Effector memory CD4-positive, alpha-beta T cell (primary cell): ENCODE results near the gene GORASP1.

Experiments used
- DNase-seq, 3 donors: peaks; one replicate each; pipeline ENCODE4 v3.0.0-alpha.2; 2020
- H3K27ac ChIP-seq: 2 replicates; pipeline ENCODE4 v1.7.0; 2013; ENCODE audit warnings: mild to moderate bottlenecking, low read length, moderate library complexity; ENCODE audit not compliant: insufficient read depth, poor library complexity, severe bottlenecking
- H3K27me3 ChIP-seq: replicated peaks from 2 replicates; pipeline ENCODE4 v1.7.0; 2013; ENCODE audit warnings: mild to moderate bottlenecking, low read length; ENCODE audit not compliant: insufficient read depth, control insufficient read depth, poor library complexity, severe bottlenecking
- H3K36me3 ChIP-seq: 2 replicates; pipeline ENCODE4 v1.7.0; 2013; ENCODE audit warnings: mild to moderate bottlenecking, low read length, moderate library complexity; ENCODE audit not compliant: control insufficient read depth, insufficient read depth
- H3K4me1 ChIP-seq: 2 replicates; pipeline ENCODE4 v1.7.0; 2013; ENCODE audit warnings: low read length, mild to moderate bottlenecking; ENCODE audit not compliant: control insufficient read depth, insufficient read depth, poor library complexity, severe bottlenecking
- H3K4me3 ChIP-seq: 2 replicates; pipeline ENCODE4 v1.7.0; 2013; ENCODE audit warnings: low read length, low read depth, mild to moderate bottlenecking; ENCODE audit not compliant: insufficient read depth, poor library complexity, severe bottlenecking
- H3K9me3 ChIP-seq: 2 replicates; pipeline ENCODE4 v1.7.0; 2013; ENCODE audit warnings: mild to moderate bottlenecking, low read length, moderate library complexity; ENCODE audit not compliant: control insufficient read depth

The GORASP1 gene

DNA sequence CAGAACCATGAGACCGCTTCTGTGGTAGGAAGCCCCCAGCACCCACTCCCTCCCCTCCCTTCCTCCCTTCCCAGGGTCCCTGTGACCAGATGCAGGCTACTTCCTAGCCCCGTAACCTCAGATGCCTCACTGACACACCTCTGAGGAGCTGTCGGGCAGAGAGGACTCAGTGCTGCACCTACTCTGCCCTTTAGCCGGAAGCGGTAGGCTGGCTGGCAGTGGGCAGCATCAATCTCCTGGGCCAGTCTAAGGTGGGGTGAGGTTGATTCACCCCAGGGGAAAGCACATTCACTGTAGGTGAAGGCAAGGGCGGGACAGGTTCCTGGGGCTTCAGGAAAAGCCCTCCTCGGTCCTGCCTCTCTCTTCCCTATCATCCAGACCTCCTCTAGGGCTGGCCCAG is 26.9 kb upstream of the GORASP1 start:
- no peaks in the 10 kb centered on the region for H3K36me3 ChIP-seq
- no peak overlapping the region for H3K27ac ChIP-seq
- H3K27me3 ChIP-seq: no peaks in the 10 kb centered on the region
- H3K9me3 ChIP-seq: no peaks in the 10 kb centered on the region
- DNase-seq: no peak
- no peak overlapping the region for H3K4me3 ChIP-seq
- H3K4me1 ChIP-seq: no peaks in the 10 kb centered on the region

DNA sequence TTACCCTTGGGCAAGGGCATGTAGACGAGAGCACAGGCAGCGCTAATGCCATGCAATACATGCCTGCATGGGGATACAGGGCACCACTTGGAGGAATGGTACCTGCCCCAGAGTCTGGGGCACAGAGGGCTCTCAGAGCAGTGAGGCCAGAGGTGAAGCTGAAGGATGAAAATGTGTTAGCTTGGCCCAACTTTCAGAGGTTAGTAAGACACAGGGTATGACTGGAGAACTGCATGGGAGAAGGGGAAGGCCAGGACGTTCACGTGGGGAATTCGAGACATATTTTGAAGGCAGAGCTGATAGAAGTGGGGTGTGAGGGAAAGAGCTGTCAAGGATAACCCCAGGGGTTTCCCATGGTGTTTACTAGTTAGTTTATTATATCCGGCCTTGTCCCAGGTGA is 26.4 kb upstream of the GORASP1 start:
- Histone ChIP-seq H3K36me3 (no peaks in the 10 kb centered on the region), H3K4me3 (no peak overlapping the region), H3K27me3 (no peaks in the 10 kb centered on the region), H3K27ac (no peak overlapping the region), H3K4me1 (no peaks in the 10 kb centered on the region), H3K9me3 (no peaks in the 10 kb centered on the region)
- DNase-seq: no peak

DNA sequence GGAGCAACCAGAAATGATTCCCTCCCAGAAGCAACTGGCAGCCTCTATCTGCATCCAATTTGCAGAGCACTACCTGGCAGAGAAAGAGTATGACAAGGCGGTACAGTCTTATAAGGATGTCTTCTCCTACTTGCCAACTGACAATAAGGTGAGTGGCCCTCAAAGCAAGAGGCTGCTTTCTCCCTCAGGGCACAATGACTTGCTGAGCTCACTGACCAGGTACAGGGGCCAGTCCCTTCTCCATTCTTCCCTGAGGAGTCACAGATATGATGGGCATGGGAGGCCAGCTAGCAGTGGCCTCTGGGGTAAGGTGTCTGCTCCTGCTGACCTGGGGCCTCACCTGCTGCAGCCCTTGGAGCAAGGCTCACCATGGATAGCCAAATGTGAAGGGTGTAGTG is 25.7 kb upstream of the GORASP1 start:
- Histone ChIP-seq H3K36me3 (no peaks in the 10 kb centered on the region), H3K9me3 (no peaks in the 10 kb centered on the region), H3K4me1 (peaks cover 6% of the 10 kb centered on the region), H3K4me3 (no peak overlapping the region), H3K27me3 (no peaks in the 10 kb centered on the region), H3K27ac (no peak overlapping the region)
- DNase-seq: no peak

DNA sequence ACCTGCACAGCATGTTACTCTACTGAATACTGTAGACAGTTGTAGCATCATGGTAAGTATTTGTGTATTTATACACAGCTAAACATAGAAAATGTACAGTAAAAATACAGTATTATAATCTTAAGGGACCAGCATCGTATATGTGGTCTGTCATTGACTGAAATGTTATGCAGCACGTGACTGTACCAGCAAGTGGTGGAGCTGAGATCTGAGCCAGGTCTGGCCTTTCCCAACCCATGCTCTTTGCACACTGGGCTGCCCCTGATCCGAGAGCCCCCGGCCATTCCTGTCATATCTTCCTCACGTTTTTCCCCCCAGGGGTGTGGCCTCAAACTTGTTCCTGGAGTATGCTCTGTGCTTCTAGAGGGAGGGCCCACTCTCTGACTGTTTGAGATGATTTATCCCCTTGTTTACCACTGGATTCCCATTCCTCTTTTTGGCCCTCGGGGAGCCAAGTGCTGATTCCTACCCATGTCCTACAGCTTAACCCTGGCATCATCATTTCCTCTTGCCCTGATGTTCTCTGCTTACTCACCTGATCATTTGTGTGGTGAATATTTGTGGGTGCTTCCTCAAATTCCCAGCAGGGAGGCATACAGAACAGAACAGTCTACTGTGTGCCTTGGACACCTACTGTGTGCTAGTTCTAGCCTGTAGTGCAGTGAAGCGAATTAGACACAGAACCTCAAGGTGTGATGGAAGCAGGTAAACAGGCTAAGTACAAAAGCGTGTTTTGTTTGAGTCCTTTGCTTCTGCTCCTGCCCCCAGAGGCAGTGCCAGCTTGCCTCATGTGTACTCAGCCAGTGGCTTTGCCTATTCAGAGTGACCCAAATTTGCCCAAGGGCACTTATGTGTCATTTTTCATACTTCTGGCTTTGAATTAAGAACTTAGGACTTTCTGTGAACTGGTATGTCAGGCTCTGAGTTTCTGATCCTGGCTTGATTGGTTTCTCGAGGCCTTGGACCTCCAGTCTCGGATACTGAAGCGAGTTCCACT is 25.0 kb upstream of the GORASP1 start:
- H3K9me3 ChIP-seq: no peaks in the 10 kb centered on the region
- no peak overlapping the region for H3K4me3 ChIP-seq
- H3K27me3 ChIP-seq: no peaks in the 10 kb centered on the region
- no peaks in the 10 kb centered on the region for H3K36me3 ChIP-seq
- H3K4me1 ChIP-seq: peaks cover 13% of the 10 kb centered on the region
- DNase-seq: no peak
- H3K27ac ChIP-seq: no peak overlapping the region

DNA sequence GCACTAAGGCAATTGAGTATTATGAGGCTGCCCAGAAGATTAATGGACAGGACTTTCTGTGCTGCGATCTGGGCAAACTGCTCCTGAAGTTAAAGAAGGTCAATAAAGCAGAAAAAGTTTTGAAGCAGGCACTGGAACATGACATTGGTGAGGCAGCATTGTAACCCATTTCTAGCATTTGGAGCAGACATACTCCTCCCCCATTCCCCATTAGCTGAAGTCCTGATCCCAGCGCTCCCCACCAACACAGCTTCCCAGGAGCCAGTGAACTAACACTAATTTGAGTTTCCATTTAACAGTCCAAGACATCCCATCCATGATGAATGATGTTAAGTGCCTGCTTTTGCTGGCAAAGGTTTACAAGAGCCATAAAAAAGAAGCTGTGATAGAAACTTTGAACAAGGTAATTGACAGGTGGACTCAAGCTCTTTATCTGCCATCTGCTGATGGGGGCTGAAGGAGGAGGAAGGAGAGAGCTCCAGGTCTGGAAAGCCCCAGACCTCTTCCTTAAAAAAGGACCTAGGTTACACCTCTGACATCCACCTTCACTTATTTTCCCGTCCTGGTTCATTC is 23.4 kb upstream of the GORASP1 start:
- no peak overlapping the region for H3K4me3 ChIP-seq
- no peaks in the 10 kb centered on the region for H3K9me3 ChIP-seq
- DNase-seq: no peak
- H3K4me1 ChIP-seq: peaks cover 17% of the 10 kb centered on the region
- H3K27me3 ChIP-seq: no peaks in the 10 kb centered on the region
- H3K36me3 ChIP-seq: no peaks in the 10 kb centered on the region
- no peak overlapping the region for H3K27ac ChIP-seq

DNA sequence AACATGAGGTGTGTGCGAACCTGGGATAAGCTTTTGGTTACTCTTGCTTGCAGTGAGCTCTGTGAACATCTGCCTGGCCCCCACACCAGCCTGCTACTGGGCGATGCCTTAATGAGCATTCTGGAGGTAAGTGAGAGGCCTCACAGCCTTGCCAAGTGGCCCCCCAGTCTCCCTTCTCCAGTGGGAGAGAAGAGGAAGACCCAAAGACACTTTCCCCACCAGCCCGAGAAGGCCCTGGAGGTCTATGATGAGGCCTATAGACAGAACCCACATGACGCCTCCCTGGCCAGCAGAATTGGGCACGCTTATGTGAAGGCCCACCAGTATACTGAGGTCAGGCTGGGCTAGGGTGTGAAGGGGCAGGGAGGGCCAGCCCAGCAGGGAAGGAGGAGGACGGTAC is 22.6 kb upstream of the GORASP1 start:
- DNase-seq: no peak
- H3K4me1 ChIP-seq: peaks cover 17% of the 10 kb centered on the region

DNA sequence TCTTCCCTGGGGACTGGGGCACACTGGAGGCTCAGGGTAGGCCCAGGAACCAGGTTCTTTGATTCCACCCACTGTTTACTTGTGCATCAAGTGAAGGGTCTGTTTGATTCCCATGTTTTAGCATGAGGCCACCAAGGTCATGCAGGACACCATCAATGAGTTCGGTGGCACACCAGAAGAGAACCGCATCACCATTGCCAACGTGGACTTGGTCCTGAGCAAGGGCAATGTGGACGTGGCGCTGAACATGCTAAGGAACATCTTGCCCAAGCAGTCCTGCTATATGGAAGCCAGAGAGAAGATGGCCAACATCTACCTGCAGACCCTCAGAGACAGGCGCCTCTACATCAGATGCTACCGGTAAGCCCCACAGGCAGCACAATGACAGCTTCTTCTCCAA is 21.5 kb upstream of the GORASP1 start:
- H3K27ac ChIP-seq: no peak overlapping the region
- H3K4me3 ChIP-seq: no peak overlapping the region
- H3K27me3 ChIP-seq: no peaks in the 10 kb centered on the region
- H3K9me3 ChIP-seq: no peaks in the 10 kb centered on the region
- H3K36me3 ChIP-seq: no peaks in the 10 kb centered on the region
- DNase-seq: no peak
- H3K4me1 ChIP-seq: peaks cover 17% of the 10 kb centered on the region

More for the DNA sequence above, 22.6 kb upstream of the GORASP1 start:
- Histone ChIP-seq H3K4me3 (no peak overlapping the region), H3K27ac (no peak overlapping the region), H3K9me3 (no peaks in the 10 kb centered on the region), H3K27me3 (no peaks in the 10 kb centered on the region), H3K36me3 (no peaks in the 10 kb centered on the region)

DNA sequence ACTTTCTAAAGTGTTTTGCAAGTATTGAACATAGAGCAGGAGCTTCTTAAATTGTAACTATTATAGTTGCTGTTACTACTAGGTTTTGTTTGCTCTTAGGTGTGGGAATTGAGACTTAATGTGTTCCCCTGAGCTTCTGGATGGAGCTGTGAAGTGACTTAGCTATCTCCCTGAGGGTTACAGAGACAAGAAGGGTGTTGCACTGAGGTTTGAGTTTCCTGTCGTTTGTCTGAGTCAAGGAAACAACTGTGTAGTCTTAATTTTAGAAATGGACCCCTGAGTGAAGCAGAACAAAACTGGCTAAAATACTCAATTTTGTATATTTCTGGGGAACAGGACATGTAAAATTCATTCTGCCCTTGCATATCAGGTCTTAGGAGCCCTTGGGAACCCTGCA is 20.5 kb upstream of the GORASP1 start:
- Histone ChIP-seq H3K36me3 (no peaks in the 10 kb centered on the region), H3K27ac (no peak overlapping the region), H3K9me3 (no peaks in the 10 kb centered on the region), H3K4me1 (peaks cover 17% of the 10 kb centered on the region), H3K27me3 (no peaks in the 10 kb centered on the region), H3K4me3 (no peak overlapping the region)
- DNase-seq: no peak

DNA sequence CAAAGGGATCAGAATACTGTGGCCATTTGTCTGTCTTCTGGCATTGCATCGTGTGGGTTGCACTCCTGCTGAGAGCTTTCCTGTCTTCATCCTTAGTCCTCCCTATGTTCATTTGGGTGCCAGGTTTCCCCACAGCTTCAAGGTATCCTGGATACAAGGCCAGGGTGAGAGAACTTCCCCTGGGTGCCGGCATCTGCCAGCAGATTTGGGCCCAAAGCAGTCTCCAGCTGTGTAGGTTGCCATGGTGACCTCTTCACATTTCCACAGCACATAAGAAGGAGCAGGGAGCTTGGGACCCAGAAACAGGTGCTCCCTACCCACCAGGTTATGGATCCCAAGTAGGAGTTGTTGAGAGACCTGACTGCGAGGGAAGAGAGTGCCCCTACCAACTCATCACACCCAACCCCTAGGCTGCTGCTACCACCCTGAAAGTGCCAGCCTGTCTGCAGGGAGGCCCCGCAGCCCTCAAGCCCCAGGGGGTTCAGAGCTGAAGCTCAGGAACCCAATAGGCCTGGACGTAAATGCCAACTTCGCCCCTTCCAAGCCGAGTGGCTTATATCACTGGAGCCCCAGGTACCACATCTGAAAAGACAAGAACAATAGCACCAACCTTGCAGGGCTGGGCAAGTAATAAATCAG is 20.0 kb upstream of the GORASP1 start:
- no peak for DNase-seq
- no peak overlapping the region for H3K4me3 ChIP-seq
- no peaks in the 10 kb centered on the region for H3K36me3 ChIP-seq
- no peak overlapping the region for H3K27ac ChIP-seq
- no peaks in the 10 kb centered on the region for H3K9me3 ChIP-seq
- peaks cover 17% of the 10 kb centered on the region for H3K4me1 ChIP-seq
- no peaks in the 10 kb centered on the region for H3K27me3 ChIP-seq

DNA sequence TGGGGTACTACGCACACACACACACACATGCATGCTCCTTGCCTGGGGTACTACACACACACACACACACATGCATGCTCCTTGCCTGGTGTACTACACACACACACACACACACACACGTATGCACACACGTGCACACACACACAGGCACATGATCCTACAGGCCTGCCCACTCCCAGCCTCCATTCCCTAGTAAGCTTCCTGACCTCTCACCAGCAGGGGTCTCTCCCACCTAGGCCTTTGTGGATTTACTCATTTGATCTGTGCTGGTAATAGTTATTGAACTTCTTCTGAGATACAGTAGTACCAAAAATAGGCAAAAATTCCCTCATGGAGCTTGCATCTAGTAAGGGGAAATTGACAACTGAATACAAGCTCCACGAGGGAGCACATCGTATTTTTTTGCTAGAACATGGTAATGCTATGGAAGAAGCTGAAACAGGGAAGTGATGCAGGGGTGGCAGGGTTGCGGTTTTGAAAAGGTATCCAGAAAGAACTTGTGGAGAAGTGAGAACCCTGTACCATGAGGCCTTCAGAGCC is 19.2 kb upstream of the GORASP1 start:
- Histone ChIP-seq H3K9me3 (no peaks in the 10 kb centered on the region), H3K36me3 (no peaks in the 10 kb centered on the region), H3K4me3 (no peak overlapping the region), H3K27me3 (no peaks in the 10 kb centered on the region), H3K27ac (no peak overlapping the region), H3K4me1 (peaks cover 17% of the 10 kb centered on the region)
- DNase-seq: no peak
